GM18519 (cell line): ENCODE data around the gene LAMTOR4.
"Not testable (repeated sequence)": the region's sequence is repeated elsewhere in the genome, so short reads cannot be mapped to it uniquely, and the experiment has no call there.

ENCODE experiments used
- ATAC-seq: cut with Tn5 transposase; IDR thresholded peaks from one replicate; pipeline ENCODE4 v1.9.1; 2021; ENCODE audit warnings: mild to moderate bottlenecking, moderate library complexity; ENCODE audit not compliant: unreplicated experiment, low FRiP score

The LAMTOR4 gene

DNA sequence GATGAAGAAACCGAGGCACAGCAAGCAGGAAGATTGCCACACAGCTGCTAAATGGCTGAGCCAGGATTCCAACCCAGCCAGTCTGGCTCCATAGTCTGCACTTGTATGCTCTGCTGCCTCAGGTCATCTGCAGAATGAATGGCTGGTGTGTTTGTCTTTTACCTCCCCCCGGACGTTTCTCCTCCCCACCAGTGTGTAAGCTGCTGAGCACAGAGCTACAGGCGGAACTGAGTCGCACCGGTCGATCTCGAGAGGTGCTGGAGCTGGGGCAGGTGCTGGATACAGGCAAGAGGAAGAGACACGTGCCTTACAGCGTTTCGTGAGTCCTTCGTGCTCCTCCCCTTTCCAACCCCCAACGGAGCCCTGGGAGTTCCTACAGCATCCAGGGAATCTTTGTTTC is 26.7 kb upstream of the LAMTOR4 start:
- no peak for ATAC-seq

DNA sequence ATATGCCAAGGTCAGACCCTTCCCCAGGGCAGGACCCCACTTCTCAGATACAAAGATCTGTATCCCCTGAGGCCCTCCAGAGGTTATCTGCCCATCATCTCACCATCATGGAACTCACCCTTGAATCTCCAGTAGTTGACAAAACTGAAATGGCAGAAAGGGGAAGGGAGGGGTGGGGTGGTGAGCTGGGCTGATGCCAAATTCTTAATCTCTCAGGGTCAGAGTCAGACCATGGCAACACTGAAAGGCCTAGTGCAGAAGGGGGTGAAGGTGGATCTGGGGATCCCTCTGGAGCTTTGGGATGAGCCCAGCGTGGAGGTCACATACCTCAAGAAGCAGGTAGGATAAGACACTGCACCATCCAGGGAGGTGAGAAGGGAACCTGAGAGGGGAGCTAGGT is 26.1 kb upstream of the LAMTOR4 start:
- ATAC-seq = no peak

GRCh38 chr7:100124301-100125230 is 24.2 kb upstream of the LAMTOR4 start:
- ATAC-seq = no peak

- ATAC-seq = peak; percentile 8
Observed at GRCh38 chr7:100126239-100126930, 22.3 kb upstream of the LAMTOR4 start.

GRCh38 chr7:100126931-100127865 is 21.5 kb upstream of the LAMTOR4 start, which contains the start of gene MBLAC1:
TSS of gene MBLAC1 (plus strand) at chr7:100126967. CDS start at chr7:100127396, 429 bp downstream.
- peak; percentile 37 for ATAC-seq

DNA sequence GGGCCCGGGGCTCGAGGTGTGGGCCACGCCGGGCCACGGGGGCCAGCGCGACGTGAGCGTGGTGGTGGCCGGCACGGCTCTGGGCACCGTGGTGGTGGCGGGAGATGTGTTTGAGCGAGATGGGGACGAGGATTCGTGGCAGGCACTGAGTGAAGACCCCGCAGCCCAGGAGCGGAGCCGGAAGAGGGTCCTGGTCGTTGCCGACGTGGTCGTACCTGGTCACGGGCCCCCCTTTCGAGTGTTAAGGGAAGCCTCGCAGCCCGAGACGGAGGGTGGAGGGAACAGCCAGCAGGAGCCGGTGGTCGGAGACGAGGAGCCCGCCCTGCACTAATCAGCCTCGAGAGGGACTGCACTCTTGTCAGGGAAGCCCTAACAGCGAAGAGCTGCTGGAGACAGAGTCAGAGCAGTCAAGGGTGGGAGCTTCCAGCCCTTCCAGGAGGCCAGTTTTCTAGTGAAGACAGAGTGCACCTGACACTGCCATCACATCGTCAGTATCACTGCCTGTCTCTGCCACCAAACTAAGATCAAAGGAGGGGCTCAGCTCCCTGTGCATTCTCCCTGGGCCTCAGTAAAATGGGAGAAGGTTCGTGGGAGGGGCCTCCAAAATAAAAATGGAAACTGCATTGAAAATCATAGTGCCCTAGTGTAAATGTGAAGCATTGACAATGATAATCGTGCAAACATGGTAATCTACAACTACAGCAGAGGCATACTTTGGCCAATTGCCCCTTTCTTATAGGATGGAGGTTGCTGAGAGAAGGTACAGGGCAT is 20.7 kb upstream of the LAMTOR4 start:
- peak; percentile 9 for ATAC-seq

DNA sequence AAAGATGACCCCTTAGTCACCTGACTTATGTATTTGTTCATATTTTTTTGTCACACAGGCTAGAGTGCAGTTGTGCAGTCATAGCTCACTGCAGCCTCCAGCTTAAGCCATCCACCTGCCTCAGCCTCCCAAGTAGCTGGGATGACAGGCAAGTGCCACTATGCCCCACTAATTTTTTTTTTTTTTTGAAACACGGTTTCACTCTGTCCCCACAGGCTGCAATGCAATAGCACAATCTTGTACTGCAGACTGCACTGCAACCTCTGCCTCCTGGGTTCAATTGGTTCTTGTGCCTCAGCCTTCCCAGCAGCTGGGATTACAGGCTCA is 20.1 kb upstream of the LAMTOR4 start:
- ATAC-seq = no peak

DNA sequence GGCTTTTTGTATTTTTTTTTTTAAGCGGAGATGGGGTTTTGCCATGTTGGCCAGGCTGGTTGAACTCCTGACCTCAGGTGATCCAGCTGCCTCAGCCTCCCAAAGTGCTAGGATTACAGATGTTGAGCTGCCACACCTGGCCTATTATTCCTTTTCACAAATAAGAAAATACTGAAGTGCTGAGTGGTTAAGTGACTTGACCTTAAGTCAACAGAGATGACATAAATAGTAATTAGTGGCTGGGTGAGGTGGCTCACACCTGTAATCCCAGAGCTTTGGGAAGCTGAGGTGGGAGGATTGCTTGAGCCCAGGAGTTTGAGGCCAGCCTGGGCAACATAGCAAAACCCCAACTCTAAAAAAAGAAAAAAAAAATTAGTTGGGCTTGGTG is 18.5 kb upstream of the LAMTOR4 start:
- ATAC-seq = not testable (repeated sequence)

DNA sequence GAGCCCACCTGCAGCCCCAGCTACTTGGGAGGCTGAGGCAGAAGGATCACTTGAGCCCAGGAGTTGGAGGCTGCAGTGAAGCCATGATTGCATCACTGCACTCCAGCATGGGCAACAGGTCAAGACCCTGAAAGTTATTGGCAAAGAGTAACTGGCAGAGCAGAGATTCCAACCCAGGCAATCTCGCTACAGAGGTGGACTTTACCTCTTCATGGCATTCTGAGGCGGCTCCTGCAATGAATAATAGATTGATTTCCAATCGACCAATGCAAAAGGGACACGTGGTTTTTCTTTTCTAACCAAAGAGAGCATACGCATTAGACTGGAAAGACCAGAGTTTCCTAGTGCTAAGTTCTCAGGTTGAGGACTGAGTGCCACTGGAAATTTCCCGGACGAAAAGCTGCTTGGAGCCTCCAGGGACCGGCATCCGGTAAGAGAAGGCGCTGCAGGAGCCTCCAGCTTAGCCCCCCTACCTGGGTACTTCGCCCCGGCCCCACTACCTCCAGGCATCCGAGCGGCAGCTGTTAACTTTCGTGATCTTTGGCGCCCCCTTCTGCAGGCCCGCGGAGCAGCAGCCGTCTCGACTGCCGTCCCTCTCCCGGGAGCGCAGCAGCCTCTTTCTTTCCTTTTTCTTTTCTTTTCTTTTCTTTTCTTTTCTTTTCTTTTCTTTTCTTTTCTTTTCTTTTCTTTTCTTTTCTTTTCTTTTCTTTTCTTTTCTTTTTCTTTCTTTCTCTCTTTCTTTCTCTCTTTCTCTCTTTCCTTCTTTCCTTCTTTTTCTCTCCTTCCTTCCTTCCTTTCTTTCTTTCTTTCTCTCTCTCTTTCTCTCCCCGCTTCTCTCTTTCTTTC is 17.9 kb upstream of the LAMTOR4 start:
- ATAC-seq = no peak

DNA sequence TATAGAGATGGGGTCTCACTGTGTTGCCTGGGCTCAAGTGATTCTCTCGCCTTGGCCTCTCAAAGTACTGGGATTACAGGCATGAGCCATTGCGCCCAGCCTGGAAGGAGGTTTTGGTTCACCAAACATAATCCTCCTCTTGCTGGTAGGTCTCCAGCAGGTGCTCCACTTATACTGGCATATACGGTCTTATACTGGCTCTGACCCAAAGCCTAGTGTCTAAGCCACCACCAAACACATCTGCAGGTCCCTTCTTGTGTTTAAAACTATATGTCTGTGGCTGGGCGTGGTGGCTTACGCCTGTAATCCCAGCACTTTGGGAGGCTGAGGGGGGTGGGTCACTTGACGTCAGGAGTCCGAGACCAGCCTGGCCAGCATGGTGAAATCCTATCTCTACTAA is 16.6 kb upstream of the LAMTOR4 start:
- ATAC-seq = no peak

DNA sequence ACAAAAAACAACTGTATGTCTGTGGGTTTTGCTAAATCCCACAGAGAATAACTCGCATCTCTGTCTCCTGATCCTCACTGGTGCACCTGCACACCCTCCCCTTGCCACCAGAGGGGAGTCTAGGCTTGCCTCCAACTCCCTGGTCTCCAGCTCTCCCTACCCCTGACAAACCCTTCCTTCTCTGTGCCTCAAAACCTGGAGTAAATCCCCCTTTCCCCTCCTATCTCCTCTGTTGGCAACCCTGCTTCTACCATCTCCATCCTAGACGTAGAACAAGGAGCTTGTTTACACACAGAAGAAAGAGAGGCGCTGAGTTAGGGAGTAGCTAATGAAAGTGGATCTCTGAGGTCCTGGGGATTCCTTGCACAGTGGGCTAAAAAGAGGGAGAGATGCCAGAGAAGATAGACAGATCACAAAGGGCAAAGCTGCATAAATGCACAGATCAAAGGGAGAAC is 16.0 kb upstream of the LAMTOR4 start:
- ATAC-seq = no peak

DNA sequence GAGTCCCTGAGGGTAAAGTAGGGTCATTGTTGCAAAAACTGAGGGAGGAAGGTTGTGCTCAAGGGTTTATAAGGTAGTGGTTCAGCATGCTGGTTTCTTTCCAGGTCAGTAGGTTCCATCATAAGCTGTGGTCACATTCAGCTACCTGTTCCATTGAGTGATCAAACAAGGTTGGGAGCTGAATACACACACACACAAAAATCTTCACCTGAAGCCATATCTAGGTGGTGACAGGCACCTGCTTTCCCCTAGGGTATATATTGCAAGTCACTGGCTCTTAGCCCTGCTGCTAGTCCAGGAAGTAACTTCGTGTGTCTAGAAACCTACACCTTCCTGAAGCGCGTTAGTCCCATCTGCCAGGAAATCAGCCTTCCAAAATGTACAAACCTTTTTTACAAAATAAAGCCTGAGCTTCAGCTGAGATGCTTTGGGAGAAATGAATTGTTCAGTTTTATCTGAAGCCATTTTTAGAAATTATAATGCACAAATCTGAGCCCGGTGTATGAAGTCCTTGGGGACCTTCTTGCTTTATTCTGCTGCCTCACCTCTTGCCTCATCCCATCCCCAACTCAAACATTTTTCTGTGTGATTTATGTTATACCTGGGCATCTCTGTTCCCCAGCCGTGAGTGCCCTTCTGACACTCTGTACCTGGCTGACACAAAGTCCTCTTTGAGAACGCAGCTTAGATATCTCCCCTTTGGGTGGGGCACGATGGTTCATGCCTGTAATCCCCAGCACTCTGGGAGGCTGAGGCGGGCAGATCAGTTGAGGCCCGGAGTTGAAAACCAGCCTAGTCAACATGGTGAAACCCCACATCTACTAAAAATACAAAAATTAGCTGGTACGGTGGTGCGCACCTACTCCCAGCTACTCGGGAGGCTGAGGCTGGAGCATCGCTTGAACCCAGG is 10.6 kb upstream of the LAMTOR4 start:
- ATAC-seq = no peak

DNA sequence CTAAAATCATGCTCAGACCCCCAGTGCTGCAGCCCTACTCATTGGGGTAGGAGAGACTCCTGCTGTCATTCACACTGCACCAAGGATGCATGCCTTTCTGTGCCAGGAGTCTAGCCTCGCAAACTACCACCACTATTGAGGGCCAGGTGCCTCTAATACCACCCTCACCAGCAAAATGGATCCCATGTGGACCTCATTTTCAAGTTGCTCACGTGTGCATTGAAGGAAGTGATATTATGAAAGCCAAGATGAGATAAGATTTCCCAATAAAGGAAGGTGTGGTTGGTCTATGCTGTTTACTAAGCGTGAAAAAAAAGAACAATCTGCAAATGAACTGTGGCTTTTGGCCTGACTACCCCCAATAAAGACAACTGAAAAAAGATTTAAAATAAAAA is 7.2 kb upstream of the LAMTOR4 start:
- ATAC-seq = no peak

GRCh38 chr7:100142461-100142860 is 6.3 kb upstream of the LAMTOR4 start:
- no peak for ATAC-seq

GRCh38 chr7:100146350-100146749 is 2.4 kb upstream of the LAMTOR4 start:
- not testable (repeated sequence) for ATAC-seq

DNA sequence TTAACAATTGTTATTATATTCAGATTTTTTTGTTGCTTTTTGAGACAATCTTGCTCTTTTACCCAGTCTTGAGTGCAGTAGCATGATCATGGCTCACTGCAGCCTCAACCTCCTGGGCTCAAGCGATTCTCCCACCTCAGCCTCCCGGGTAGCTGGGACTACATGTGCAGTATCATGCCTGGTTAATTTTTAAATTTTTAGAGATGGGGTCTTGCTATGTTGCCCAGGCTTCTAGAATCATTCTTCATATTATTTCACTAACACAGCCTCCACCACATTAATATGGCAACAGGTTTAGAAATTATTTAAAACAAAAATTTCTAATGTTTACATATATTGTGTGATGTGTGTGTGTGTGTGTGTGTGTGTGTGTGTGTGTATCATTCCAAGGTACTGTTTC is 1.4 kb upstream of the LAMTOR4 start:
- no peak for ATAC-seq

- ATAC-seq = no peak
Observed at GRCh38 chr7:100148225-100148558, 526 bp upstream of the LAMTOR4 start.

GRCh38 chr7:100152404-100152803 is 3.7 kb downstream of the LAMTOR4 start:
- ATAC-seq = no peak
